ENCODE data around the gene DMAC1.

The DMAC1 gene

GRCh38 chr9:7799234-7799943 is at the start of gene DMAC1:
Gene DMAC1 (minus strand): TSS chr9:7799778. CDS start chr9:7799734, 44 bp downstream.
- peak; percentile 66 for DNase-seq

- DNase-seq = no peak
Measured at GRCh38 chr9:7849362-7849761, 49.8 kb upstream of the DMAC1 start.

DNA sequence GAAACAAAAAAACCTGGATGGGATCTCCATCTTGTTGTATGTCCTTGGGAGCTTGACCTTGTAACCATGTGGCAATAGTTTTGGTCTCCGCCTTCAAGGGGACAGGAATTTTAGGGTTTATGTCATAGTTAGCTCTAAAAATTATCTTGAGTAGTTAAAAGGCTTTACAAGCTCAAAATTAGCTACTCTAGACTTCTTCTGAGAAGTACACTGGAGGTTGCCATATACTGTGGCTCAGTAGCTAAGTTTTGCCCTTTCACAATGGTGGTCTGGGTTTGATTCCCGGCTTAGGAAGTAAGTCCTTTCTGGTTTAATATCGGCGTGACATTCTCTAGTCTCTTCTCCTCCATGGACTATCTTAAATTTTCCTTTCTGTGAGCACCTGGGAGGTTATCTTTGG is 48.9 kb upstream of the DMAC1 start:
- no peak for DNase-seq

DNA sequence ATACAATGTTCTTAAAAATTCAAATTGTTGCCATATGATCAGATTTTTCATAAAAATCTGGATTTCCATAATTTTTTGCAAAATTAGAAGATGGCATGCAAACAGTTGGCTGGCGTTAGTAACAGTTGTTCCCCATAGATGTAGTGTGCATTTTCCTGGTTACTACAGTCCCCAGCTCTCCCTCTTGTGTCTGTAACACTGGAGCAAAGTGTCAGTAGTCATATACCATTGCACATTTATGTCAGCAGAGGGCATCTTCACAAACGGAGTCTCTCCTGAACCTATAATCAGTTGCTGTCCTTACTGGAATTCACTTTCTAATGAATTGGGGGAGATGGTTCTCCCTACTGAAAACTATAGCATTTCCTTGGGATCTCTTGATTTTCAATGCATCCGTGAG is 44.7 kb upstream of the DMAC1 start:
- DNase-seq = no peak

- no peak for DNase-seq
Measured at GRCh38 chr9:7841831-7842230, 42.3 kb upstream of the DMAC1 start.

- no peak for DNase-seq
Measured at GRCh38 chr9:7834531-7834930, 35.0 kb upstream of the DMAC1 start.

- DNase-seq = no peak
Measured at GRCh38 chr9:7828334-7828733, 28.8 kb upstream of the DMAC1 start.

GRCh38 chr9:7827792-7828191 is 28.2 kb upstream of the DMAC1 start:
- no peak for DNase-seq

DNA sequence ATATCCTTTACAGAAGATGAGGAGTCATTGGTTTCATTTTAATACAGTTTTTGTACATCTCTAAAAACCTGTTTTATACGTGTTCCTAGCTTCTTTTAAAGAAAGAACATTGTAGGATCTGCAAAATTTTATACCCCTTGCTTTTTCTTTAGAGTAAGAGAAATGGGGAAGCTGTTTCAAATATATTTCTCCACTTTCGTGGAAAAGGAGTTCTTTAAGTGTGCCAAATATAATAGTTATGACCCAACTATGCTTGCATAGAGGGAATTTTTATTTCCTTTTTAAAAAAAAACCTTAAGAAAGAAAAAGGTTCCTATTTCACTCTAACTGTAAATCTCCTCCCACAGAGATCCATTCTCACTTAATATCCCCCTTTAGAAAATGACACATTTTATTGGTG is 27.5 kb upstream of the DMAC1 start:
- no peak for DNase-seq

- no peak for DNase-seq
Measured at GRCh38 chr9:7823651-7824050, 24.1 kb upstream of the DMAC1 start.

DNA sequence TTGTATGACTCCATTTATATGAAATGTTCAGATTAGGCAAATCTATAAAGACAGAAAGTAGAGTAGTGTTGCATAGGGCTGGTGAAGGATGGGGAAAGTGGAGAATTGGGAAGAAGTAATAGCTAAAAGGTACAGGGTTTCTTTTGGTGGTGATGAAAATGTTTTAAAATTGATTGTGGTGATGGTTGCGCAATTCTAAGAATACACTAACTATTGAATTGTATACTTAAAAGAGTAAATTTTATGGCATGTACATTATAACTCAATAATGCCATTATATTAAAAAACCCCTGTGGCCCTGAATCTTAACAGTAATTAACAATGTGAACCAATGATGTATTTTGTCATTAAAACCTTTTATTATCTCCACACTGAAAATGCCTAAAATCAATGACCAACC is 20.4 kb upstream of the DMAC1 start:
- DNase-seq = no peak

- no peak for DNase-seq
Measured at GRCh38 chr9:7816021-7816420, 16.4 kb upstream of the DMAC1 start.

DNA sequence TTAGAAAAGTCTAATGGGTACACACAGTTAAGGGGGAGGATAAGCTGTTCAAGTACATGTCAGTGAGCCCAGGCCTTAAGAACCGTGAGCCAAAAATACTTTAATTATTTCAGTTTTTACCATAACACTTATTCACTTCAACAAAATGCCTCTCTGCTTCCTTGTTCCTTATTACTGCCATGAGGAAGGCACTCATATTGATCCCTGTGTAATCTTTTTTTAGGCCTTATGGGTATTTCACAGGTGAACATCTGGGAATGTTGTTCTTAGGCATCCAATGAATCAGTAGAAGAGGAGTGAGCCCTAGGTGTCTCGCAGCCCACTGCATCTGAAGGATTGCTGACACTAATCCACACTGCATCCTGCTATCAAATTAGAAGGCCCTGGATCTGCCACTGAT is 13.5 kb upstream of the DMAC1 start:
- no peak for DNase-seq

DNA sequence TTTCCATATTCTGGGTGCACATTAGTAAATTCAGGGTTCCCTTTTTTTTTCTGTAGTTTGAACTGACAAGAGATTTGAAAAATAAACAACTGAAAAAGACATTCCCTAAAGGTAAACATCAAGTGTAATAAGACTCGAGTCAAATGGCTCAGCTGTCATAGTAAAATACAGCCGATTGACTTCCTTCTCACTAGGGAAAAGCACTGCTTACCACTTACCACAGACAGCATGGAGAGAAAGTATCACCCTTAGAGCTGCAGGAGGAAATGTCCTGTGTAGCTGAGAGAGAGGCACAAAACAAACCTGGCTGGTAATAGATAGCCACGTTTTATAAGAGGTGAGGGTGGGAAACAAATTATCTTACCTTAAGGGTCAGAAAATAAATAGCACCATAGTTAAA is 12.1 kb upstream of the DMAC1 start:
- DNase-seq = no peak

DNA sequence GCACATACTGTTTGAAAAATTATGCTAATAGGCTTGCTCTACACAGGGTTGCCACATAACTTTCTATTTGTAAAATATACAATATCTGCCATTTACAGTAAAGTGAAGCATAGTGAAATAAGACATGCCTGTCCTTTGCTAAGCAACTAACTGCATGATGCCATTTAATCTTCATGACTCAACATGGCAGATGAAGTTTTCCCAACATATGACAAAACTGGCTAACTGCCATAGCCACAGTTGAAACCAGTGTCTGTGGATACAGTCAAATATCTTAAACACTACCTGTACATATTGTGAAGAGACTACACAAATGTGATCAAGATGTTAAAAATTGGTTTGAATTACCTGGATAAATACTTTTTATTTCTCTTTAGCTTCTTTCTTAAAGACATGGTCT is 3.1 kb upstream of the DMAC1 start:
- no peak for DNase-seq

GRCh38 chr9:7799944-7800285 is 337 bp upstream of the DMAC1 start:
- no peak for DNase-seq

- no peak for DNase-seq
Measured at GRCh38 chr9:7794196-7794595, 5.4 kb downstream of the DMAC1 start.

GRCh38 chr9:7791394-7791793 is 8.2 kb downstream of the DMAC1 start:
- DNase-seq = no peak

- no peak for DNase-seq
Measured at GRCh38 chr9:7790819-7791182, 8.8 kb downstream of the DMAC1 start.

- no peak for DNase-seq
Measured at GRCh38 chr9:7790022-7790818, 9.4 kb downstream of the DMAC1 start.

DNA sequence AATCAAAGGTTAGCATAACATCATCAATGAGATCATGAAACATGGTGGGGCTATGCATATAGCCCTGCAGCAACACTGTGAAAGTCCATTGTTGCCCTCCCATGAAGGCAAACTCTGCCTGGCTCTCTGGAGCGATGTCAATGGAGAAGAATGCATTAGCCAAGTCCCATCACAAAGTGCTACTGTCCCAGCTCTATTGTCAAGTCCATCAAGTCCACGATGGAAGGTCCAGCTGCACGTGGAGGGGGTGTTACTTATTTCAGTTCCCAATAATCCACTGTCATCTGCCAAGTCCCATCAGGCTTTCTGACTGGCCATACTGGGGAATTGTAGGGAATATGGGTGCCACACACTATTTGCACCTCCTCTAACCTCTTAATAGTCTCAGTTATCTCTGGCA is 10.8 kb downstream of the DMAC1 start:
- no peak for DNase-seq

DNA sequence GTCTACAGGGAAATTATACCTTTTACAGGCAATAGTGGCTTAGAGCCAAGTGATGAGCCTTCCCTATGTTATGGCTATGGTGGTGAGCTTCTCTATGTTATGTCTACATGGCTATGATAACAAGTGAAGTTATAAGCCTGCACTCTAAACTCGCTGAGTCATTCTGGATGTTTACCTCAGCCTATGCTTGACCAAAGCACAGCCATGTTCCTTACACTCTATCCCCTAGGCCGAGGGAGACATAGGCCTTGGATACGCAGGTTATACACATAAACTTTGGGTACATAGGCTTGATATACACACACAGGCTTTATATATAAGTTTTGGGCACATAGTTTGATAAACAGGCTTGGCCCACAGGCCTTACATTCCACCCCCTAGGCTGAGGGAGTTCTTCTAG is 13.8 kb downstream of the DMAC1 start:
- DNase-seq = no peak

DNA sequence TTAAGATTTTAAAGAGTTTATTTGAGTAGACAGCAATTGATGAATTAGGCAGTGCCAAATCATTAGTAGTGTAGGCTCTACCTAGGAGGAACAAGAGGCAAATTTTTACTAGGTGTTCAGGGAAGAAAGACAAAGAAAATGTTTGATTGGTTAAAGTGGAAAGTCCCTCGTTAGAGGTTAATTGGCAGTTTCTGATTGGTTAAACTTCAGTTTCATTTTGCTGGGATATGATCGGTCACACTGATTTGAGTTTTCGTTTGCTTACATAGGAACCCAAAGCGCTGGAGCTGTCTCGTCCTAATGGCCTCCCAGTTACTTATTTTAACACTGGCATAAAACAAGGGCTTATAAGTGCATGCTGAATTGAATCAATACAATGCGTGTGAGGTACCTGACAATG is 15.1 kb downstream of the DMAC1 start:
- no peak for DNase-seq

- no peak for DNase-seq
Measured at GRCh38 chr9:7783635-7784063, 15.9 kb downstream of the DMAC1 start.
